ACHN (cell line): Measurements from ENCODE around the gene OPCML.

Source experiments
- DNase-seq: peaks from one replicate; pipeline ENCODE4 v3.0.0-alpha.2; 2015
- in situ Hi-C: cut with HindIII; loops from 2 replicates; pipeline ENCODE4 v1.10.0; 2017; ENCODE audit warnings: low sequenced_read_pairs, low pct_ligation_motif_present, low pct_unique_long_range_greater_than_20kb

The OPCML gene

GRCh38 chr11:133173810-133174412 lies 358.4 kb downstream of the OPCML start:
- in situ Hi-C loops, result no loop called here
- no peak for DNase-seq

- DNase-seq, result no peak
- in situ Hi-C loops, result no loop called here
Measured at GRCh38 chr11:133172349-133172748, 360.0 kb downstream of the OPCML start.

GRCh38 chr11:133171374-133171773 lies 360.9 kb downstream of the OPCML start:
- in situ Hi-C loops, result no loop called here
- DNase-seq, result no peak

GRCh38 chr11:133168016-133168415 lies 364.3 kb downstream of the OPCML start:
- no peak for DNase-seq
- in situ Hi-C loops, result no loop called here

GRCh38 chr11:133166662-133167061 lies 365.6 kb downstream of the OPCML start:
- in situ Hi-C loops, result no loop called here
- no peak for DNase-seq

GRCh38 chr11:133164986-133165385 lies 367.3 kb downstream of the OPCML start:
- no peak for DNase-seq
- in situ Hi-C loops, result no loop called here

- DNase-seq, result peak; percentile 46
- in situ Hi-C loops, result no loop called here
Measured at GRCh38 chr11:133163463-133164419, 368.6 kb downstream of the OPCML start.

GRCh38 chr11:133162227-133162626 lies 370.1 kb downstream of the OPCML start:
- in situ Hi-C loops, result no loop called here
- DNase-seq, result no peak

- no peak for DNase-seq
- in situ Hi-C loops, result no loop called here
Measured at GRCh38 chr11:133160754-133161153, 371.5 kb downstream of the OPCML start.

- in situ Hi-C loops, result no loop called here
- DNase-seq, result no peak
Measured at GRCh38 chr11:133156986-133157745, 375.1 kb downstream of the OPCML start.

- no peak for DNase-seq
- in situ Hi-C loops, result no loop called here
Measured at GRCh38 chr11:133154781-133155180, 377.5 kb downstream of the OPCML start.

GRCh38 chr11:133154076-133154475 lies 378.2 kb downstream of the OPCML start:
- no peak for DNase-seq
- in situ Hi-C loops, result no loop called here

- no peak for DNase-seq
- in situ Hi-C loops, result no loop called here
Measured at GRCh38 chr11:133153031-133153430, 379.3 kb downstream of the OPCML start.

- in situ Hi-C loops, result no loop called here
- no peak for DNase-seq
Measured at GRCh38 chr11:133149698-133150097, 382.6 kb downstream of the OPCML start.

- no peak for DNase-seq
Measured at GRCh38 chr11:133147625-133148024, 384.7 kb downstream of the OPCML start.

GRCh38 chr11:133146697-133147306 lies 385.5 kb downstream of the OPCML start:
- in situ Hi-C loops, result no loop called here

More at GRCh38 chr11:133147625-133148024, 384.7 kb downstream of the OPCML start:
- in situ Hi-C loops, result no loop called here

GRCh38 chr11:133137939-133138338 lies 394.4 kb downstream of the OPCML start:
- no peak for DNase-seq
- in situ Hi-C loops, result no loop called here

More at GRCh38 chr11:133146697-133147306, 385.5 kb downstream of the OPCML start:
- DNase-seq, result no peak

- no peak for DNase-seq
- in situ Hi-C loops, result no loop called here
Measured at GRCh38 chr11:133137270-133137669, 395.0 kb downstream of the OPCML start.

GRCh38 chr11:133136376-133136775 lies 395.9 kb downstream of the OPCML start:
- DNase-seq, result no peak
- in situ Hi-C loops, result no loop called here
